Upper lobe of left lung (tissue), 4 donors: Measurements from ENCODE around the gene BLMH.

ENCODE experiments used
- EP300 ChIP-seq, 4 donors: sonication (generic); formaldehyde crosslinking; IDR thresholded peaks; one replicate each; pipeline ENCODE4 v1.5.1; 2017; ENCODE audit warnings: antibody characterized with exemption in 4 of 4, control low read depth in 2 of 4
- TF ChIP-seq, protein P1 (sequence below), 6 experiments: fragments of 450-650 bp in 4 of 6; fragments of 200-600 bp in 2 of 6; sonication (generic) in 2 of 6; IDR thresholded peaks; one replicate each; pipeline ENCODE4 v1.5.1; 2016 to 2019; ENCODE audit warnings: antibody characterized with exemption in 6 of 6

DNA sequence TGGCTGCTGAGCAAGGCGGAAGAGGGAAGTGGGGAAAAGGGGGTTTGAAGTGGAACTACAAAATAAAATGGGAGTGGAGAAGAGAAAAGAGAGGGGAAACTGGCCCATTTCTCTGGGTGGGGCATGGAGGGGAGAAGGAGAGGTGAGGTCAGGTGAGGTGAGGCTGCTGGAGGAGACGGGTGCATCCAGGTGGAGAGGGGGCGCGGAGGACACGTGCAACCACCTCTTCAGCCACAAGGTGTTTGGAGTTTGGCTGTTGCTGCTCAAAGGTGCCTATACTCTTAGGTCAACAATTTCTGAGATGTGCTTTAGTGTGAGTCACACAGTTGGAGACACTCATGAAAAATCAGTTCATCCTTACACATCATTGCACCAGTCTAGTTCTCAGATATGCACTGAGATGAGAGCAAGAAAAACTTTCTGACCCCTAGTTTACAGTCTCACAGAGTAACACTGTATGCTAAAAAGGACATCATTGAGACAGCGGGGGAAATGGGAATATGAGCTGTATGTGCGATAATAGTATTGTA is 61.1 kb downstream of the BLMH start:
- TF ChIP-seq, protein P1, sequence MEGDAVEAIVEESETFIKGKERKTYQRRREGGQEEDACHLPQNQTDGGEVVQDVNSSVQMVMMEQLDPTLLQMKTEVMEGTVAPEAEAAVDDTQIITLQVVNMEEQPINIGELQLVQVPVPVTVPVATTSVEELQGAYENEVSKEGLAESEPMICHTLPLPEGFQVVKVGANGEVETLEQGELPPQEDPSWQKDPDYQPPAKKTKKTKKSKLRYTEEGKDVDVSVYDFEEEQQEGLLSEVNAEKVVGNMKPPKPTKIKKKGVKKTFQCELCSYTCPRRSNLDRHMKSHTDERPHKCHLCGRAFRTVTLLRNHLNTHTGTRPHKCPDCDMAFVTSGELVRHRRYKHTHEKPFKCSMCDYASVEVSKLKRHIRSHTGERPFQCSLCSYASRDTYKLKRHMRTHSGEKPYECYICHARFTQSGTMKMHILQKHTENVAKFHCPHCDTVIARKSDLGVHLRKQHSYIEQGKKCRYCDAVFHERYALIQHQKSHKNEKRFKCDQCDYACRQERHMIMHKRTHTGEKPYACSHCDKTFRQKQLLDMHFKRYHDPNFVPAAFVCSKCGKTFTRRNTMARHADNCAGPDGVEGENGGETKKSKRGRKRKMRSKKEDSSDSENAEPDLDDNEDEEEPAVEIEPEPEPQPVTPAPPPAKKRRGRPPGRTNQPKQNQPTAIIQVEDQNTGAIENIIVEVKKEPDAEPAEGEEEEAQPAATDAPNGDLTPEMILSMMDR (IDR thresholded peaks at IDR 0.05): no peak
- no peak for TF ChIP-seq EP300 (IDR thresholded peaks at IDR 0.05)
